ENCODE measurements around the gene SYT9. TPM values are rescaled to one million over a fixed set of nuclear protein-coding genes. Genes with fewer than 3 reads are reported as not detected.

The SYT9 gene
- total and polyA plus RNA-seq, 4 donors = 0.05 to 5.4 (median 2.6) TPM

DNA sequence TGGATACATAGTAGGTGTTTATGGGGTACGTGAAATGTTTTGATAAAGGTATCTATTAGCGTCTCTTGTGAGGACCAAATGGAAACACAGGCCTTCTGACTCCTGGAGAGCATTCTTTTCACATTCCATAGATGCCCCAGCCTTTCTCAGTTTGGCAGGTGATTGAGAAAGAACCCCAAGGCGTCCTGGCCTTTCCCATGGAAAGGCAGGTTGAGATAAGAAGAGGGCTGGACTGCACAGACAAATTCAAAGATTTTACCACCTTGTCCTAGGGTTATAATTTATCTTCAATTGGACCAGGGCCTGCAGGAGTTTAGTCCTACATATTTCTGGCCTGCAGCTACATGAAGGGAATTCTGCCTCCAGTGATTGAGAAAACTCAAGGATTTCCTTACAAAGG, 232.9 kb downstream of the SYT9 start:
- no peak overlapping the region for H3K27ac ChIP-seq (ENCODE audit: low read depth in 1 of 2, low read length in 2 of 2)
- peaks cover 0 to 9% (median 2%) of the 10 kb centered on the region in 4 donors for H3K4me1 ChIP-seq (ENCODE audit: control insufficient read depth in 4 of 4, insufficient read depth in 4 of 4, low read length in 3 of 4)
- no peak overlapping the region for H3K4me3 ChIP-seq (ENCODE audit: low read depth in 1 of 3, low read length in 3 of 3)
- no peak for TF ChIP-seq REST (IDR thresholded peaks at IDR 0.05)
- no peak for TF ChIP-seq EGR1 (IDR thresholded peaks at IDR 0.05; ENCODE audit: low read depth in 2 of 2)
- no peak for TF ChIP-seq RXRA (IDR thresholded peaks at IDR 0.05)
- no peak for TF ChIP-seq TAF1 (conservative IDR thresholded peaks at IDR 0.05)
- no peak for TF ChIP-seq RAD21 (IDR thresholded peaks at IDR 0.05)
- no peak for TF ChIP-seq MAX (IDR thresholded peaks at IDR 0.05)
- TF ChIP-seq FOXA1 (IDR thresholded peaks at IDR 0.05) = no peak
- TF ChIP-seq FOXA2 (IDR thresholded peaks at IDR 0.05) = no peak
- no peak for TF ChIP-seq HNF4G (IDR thresholded peaks at IDR 0.05)
- TF ChIP-seq YY1 (IDR thresholded peaks at IDR 0.05) = no peak
- no peak for TF ChIP-seq CTCF (IDR thresholded peaks at IDR 0.05; ENCODE audit: low read depth, low read length, missing input control)
- TF ChIP-seq GABPA (IDR thresholded peaks at IDR 0.05 in 1 of 2, conservative IDR thresholded peaks at IDR 0.05 in 1 of 2) = no peak
- no peak for TF ChIP-seq NR2F2 (IDR thresholded peaks at IDR 0.05)
- TF ChIP-seq ATF3 (IDR thresholded peaks at IDR 0.05) = no peak
- TF ChIP-seq, protein P1, sequence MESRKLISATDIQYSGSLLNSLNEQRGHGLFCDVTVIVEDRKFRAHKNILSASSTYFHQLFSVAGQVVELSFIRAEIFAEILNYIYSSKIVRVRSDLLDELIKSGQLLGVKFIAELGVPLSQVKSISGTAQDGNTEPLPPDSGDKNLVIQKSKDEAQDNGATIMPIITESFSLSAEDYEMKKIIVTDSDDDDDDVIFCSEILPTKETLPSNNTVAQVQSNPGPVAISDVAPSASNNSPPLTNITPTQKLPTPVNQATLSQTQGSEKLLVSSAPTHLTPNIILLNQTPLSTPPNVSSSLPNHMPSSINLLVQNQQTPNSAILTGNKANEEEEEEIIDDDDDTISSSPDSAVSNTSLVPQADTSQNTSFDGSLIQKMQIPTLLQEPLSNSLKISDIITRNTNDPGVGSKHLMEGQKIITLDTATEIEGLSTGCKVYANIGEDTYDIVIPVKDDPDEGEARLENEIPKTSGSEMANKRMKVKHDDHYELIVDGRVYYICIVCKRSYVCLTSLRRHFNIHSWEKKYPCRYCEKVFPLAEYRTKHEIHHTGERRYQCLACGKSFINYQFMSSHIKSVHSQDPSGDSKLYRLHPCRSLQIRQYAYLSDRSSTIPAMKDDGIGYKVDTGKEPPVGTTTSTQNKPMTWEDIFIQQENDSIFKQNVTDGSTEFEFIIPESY (IDR thresholded peaks at IDR 0.05) = no peak
- DNase-seq (ENCODE audit: low spot score) = no peak
- H3K27me3 ChIP-seq (ENCODE audit: control insufficient read depth in 4 of 4, insufficient read depth in 4 of 4, low read length in 3 of 4) = no peaks in the 10 kb centered on the region
- no peaks in the 10 kb centered on the region for H3K9me3 ChIP-seq (ENCODE audit: control insufficient read depth in 4 of 4, low read length in 3 of 4)
- H3K9ac ChIP-seq (ENCODE audit: low read depth in 1 of 2, low read length in 2 of 2) = no peak overlapping the region
- 85% methylated on average over 3 of the region's 3 CpGs for WGBS
- H3K36me3 ChIP-seq (ENCODE audit: control insufficient read depth in 4 of 4, insufficient read depth in 3 of 4, low read depth in 1 of 4, low read length in 3 of 4) = peaks cover 0 to 2% (median 0%) of the 10 kb centered on the region in 4 donors

All from liver (tissue), 9 donors.